ENCODE measurements around the gene PRND.

The PRND gene, protein sequence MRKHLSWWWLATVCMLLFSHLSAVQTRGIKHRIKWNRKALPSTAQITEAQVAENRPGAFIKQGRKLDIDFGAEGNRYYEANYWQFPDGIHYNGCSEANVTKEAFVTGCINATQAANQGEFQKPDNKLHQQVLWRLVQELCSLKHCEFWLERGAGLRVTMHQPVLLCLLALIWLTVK

DNA sequence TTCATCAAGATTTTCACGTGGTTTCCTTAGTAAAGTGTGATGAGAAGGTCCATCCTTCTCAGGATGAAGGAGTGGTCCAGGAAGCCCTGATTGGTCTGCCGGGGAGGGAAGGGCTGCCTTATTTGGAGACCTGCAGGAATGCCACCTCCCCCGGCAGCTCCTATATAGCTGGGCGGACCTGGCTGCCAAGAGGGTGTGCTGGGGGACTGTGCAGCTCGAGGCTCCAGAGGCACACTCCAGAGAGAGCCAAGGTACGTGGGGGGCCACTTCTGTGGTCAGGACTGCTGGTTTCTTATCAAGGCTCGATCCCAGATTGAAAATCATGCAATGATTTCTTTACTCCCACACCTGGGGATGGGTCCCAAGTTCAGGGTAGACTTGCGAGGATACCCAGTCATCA lies at the start of gene PRND:
TSS of gene PRND (plus strand) at position 191 of the 400 bp plus-strand sequence. CDS start 2,643 bp downstream, outside the sequence.
- TF ChIP-seq, protein P1, sequence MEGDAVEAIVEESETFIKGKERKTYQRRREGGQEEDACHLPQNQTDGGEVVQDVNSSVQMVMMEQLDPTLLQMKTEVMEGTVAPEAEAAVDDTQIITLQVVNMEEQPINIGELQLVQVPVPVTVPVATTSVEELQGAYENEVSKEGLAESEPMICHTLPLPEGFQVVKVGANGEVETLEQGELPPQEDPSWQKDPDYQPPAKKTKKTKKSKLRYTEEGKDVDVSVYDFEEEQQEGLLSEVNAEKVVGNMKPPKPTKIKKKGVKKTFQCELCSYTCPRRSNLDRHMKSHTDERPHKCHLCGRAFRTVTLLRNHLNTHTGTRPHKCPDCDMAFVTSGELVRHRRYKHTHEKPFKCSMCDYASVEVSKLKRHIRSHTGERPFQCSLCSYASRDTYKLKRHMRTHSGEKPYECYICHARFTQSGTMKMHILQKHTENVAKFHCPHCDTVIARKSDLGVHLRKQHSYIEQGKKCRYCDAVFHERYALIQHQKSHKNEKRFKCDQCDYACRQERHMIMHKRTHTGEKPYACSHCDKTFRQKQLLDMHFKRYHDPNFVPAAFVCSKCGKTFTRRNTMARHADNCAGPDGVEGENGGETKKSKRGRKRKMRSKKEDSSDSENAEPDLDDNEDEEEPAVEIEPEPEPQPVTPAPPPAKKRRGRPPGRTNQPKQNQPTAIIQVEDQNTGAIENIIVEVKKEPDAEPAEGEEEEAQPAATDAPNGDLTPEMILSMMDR (IDR thresholded peaks at IDR 0.05) = no peak
- Histone ChIP-seq H3K27ac (no peak within 1 kb of the TSS), H3K4me3 (no peak within 1 kb of the TSS)
- DNase-seq (ENCODE audit: low spot score) = no peak

DNA sequence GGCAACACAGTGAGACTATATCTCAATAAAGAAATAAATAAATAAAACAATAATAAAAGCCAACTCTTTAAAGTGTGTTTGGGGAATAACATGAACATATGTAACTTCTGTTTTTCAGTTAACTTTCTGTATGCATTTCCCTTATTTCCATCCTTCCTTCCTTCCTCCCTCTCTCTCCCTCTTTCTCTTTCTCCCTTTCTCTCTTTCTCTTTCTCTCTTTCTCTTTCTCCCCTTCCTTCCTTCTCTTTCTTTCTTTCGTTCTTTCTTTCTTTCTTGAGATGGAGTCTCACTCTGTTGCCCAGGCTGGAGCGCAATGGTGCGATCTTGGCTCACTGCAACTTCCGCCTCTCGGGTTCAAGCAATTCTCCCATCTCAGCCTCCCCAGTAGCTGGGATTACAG lies 48.8 kb upstream of the PRND start:
- TF ChIP-seq, protein P1 (IDR thresholded peaks at IDR 0.05) = no peak
- DNase-seq (ENCODE audit: low spot score) = no peak
- Histone ChIP-seq H3K27ac (no peak overlapping the region), H3K4me3 (no peak overlapping the region)

- DNase-seq (ENCODE audit: low spot score) = no peak
- H3K4me3 ChIP-seq = no peak overlapping the region
- TF ChIP-seq, protein P1 (IDR thresholded peaks at IDR 0.05) = no peak
- no peak overlapping the region for H3K27ac ChIP-seq
Observed at GRCh38 chr20:4673371-4674001, 48.2 kb upstream of the PRND start.

- Histone ChIP-seq H3K27ac (no peak overlapping the region), H3K4me3 (no peak overlapping the region)
- DNase-seq (ENCODE audit: low spot score) = no peak
- TF ChIP-seq, protein P1 (IDR thresholded peaks at IDR 0.05) = no peak
Observed at GRCh38 chr20:4674672-4675071, 47.0 kb upstream of the PRND start.

DNA sequence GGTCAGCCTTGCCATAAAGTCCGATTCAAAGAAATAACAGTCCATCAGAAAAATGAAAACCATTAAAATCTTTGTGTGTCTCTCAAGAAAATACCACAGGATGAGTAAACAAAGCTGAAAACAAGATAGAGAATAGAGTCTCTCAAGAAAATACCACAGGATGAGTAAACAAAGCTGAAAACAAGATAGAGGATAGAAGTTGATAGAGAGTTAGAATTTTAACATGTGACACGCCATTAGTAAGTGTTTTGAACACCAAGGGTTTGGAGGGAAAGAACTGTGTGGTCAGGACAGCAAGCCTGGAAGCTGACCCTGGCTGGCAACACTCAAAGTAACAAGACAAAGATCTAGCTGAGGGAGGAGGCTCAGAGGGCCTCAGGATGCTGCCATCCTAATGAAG lies 43.9 kb upstream of the PRND start:
- no peak for DNase-seq (ENCODE audit: low spot score)
- no peak overlapping the region for H3K4me3 ChIP-seq
- H3K27ac ChIP-seq = no peak overlapping the region
- TF ChIP-seq, protein P1 (IDR thresholded peaks at IDR 0.05) = no peak

DNA sequence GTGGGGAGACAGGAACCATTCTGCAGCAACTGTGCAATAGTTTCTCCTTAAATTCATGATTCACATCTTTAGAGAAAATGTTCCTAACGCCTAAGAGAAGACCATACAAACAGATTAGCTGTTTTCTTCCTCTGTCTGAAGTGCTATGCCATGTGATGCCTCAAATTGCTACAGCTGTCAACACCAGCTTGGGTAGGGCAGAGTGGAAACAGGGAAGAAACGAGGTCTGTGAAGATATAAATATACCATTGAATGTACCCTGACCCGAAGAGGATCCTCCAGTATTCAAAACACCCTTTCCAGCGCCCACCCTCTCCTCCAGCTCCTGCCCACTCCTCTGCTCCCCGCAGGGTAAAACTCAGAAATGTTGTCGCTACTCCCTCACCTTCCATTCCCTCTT lies 40.3 kb upstream of the PRND start:
- no peak for DNase-seq (ENCODE audit: low spot score)
- Histone ChIP-seq H3K27ac (no peak overlapping the region), H3K4me3 (no peak overlapping the region)
- TF ChIP-seq, protein P1 (IDR thresholded peaks at IDR 0.05) = no peak

DNA sequence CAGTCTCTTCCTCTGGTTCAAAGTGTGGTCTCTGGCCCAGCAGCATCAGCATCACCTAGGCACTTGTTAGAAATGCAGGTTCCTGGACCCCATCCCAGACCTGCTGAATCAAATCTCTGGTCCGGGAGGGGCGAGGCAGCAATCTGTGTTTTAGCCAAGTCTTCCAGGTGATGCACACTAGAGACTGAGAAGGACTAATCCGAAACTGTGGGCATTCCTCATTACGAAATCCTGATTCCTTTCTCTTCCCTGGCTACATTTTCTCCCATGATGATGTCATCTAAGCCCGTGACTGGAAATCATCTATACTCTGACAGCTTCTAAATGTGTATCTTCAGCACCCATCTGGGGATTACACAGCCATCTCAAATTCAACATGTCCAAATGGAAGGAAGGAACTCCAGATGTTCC lies 39.7 kb upstream of the PRND start:
- TF ChIP-seq, protein P1 (IDR thresholded peaks at IDR 0.05) = no peak
- no peak for DNase-seq (ENCODE audit: low spot score)
- Histone ChIP-seq H3K27ac (no peak overlapping the region), H3K4me3 (no peak overlapping the region)
